Epithelial cell of esophagus (primary cell): Measurements from ENCODE around the gene KCNH5.

ENCODE experiments used
- DNase-seq: peaks from one replicate; pipeline ENCODE4 v3.0.0; 2010; ENCODE audit warnings: low read depth
- H3K4me3 ChIP-seq: 2 replicates; pipeline ENCODE4 v1.5.1; 2011; ENCODE audit warnings: mild to moderate bottlenecking, low read length, control low read depth
- TF ChIP-seq, protein P1 (sequence below): IDR thresholded peaks from 2 replicates; pipeline ENCODE4 v1.5.1; 2011; ENCODE audit warnings: low read depth, mild to moderate bottlenecking, low read length, control low read depth, inconsistent platforms; ENCODE audit not compliant: insufficient read depth; ENCODE audit errors: missing control alignments

KCNH5 gene

DNA sequence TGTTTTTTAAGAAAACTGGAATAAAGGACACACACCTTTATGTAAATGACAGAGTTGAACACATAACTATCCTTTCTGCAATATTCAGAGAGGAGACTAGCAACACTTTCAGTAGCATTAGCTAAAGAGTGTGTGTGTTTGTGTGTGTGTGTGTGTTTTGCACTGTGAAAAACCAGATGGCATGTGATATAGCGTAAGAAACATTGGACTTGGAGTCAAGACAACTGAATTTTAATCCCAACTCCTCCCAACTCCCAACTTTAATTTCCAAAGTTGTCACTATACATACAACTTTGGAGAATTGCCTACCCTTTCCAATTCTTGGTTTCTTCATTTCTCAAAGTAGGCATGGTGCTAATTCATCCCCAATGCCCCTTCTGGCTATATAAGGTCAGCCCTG is 347.8 kb downstream of the KCNH5 start:
- TF ChIP-seq, protein P1, sequence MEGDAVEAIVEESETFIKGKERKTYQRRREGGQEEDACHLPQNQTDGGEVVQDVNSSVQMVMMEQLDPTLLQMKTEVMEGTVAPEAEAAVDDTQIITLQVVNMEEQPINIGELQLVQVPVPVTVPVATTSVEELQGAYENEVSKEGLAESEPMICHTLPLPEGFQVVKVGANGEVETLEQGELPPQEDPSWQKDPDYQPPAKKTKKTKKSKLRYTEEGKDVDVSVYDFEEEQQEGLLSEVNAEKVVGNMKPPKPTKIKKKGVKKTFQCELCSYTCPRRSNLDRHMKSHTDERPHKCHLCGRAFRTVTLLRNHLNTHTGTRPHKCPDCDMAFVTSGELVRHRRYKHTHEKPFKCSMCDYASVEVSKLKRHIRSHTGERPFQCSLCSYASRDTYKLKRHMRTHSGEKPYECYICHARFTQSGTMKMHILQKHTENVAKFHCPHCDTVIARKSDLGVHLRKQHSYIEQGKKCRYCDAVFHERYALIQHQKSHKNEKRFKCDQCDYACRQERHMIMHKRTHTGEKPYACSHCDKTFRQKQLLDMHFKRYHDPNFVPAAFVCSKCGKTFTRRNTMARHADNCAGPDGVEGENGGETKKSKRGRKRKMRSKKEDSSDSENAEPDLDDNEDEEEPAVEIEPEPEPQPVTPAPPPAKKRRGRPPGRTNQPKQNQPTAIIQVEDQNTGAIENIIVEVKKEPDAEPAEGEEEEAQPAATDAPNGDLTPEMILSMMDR, result no peak
- H3K4me3 ChIP-seq, result no peak overlapping the region
- DNase-seq, result no peak

DNA sequence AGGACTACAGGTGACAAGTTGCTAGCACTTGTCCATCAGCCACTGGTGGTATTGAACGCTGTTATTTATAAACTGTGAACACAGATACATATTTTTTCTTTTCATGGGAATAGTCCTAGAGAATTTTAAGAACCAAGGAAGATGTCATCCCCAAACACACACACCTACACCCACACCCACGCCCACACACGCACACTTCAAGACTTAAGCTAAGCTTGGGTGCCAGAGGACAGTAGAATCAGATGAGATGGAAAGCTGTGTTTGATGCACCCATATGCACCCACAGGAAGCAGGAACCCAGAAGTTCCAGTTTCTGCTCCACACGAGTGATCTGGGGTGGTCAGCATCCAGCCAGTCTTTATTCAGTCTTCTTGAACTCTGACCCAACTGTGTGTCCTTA is 348.3 kb downstream of the KCNH5 start:
- DNase-seq, result no peak
- TF ChIP-seq, protein P1, result no peak
- H3K4me3 ChIP-seq, result no peak overlapping the region

DNA sequence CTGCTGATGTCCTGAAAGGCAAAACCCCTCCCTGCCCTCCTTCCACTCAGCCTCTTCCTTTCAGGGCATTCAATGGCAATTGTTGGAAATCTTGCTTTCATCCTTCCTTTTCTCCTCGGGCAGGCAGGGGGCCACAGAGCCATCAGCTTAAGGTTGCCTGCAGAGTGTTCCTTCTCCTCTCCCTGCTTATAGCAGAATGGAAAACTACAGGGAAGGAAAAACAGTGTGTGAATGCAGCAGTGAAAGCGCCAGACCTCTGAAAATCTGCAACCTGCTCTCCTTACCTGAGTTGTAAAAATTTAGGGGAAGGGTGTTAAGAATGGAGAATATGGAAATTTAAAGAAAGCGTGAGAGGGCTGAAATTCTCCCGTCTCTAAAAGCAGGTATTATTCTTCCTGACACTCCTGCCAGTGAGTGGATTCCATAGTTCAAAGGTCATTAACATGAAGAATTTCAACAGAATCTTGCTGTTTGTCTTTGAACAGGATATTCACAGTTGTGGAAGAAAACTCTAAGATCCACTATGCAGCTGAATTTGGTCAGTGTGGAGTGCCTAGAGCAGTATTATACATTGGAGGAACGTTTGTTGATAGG is 348.8 kb downstream of the KCNH5 start:
- no peak for DNase-seq
- TF ChIP-seq, protein P1, result no peak
- no peak overlapping the region for H3K4me3 ChIP-seq

DNA sequence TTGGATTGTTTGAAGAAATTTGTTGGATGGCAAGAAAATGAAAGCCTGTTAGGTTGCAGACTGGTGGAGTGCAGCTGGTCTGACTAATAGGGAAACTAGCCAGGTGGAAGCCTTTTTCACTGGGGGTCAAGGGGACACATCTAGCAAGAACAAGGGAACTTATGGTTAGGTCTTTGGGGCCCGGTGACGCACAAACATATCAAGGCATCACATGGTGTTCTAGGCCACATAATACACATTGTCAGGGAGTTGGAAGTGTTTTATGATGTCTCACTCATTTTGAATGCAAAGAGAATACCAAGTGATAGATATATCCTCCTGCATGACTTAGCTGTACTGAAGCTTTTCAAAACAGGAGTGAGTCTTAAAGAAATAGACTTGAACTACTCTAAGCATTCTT is 351.2 kb downstream of the KCNH5 start:
- peak; percentile 85 for DNase-seq
- H3K4me3 ChIP-seq, result no peak overlapping the region
- TF ChIP-seq, protein P1, result no peak

DNA sequence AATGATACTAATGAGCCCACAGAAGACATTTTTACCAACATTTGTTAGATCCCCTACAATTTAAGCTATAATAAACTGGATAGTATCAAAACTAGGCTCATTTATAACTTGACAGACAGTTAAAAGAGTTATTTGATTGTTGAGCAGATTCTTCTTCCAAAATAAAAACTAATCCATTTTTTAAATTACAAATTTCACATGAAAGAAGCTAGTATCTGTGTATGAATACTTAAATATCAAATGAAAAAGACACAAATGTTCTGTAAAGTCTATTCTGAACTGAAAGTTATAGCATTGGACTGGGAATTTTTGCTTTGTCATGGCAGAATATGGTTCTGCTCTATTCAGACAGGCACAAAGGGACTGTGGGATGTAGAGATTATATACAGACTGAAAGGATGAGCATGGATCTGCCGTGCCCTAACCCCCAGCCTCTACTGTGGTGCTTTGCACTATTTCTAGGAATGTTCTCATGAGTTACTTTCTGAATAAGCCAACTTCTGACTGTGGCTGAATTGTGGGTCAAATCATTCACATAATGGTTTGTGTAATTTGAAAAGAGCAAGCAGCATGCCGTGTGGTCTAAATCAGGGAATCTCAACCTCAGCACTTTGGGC is 352.7 kb downstream of the KCNH5 start:
- TF ChIP-seq, protein P1, result no peak
- no peak overlapping the region for H3K4me3 ChIP-seq
- peak; percentile 6 for DNase-seq

DNA sequence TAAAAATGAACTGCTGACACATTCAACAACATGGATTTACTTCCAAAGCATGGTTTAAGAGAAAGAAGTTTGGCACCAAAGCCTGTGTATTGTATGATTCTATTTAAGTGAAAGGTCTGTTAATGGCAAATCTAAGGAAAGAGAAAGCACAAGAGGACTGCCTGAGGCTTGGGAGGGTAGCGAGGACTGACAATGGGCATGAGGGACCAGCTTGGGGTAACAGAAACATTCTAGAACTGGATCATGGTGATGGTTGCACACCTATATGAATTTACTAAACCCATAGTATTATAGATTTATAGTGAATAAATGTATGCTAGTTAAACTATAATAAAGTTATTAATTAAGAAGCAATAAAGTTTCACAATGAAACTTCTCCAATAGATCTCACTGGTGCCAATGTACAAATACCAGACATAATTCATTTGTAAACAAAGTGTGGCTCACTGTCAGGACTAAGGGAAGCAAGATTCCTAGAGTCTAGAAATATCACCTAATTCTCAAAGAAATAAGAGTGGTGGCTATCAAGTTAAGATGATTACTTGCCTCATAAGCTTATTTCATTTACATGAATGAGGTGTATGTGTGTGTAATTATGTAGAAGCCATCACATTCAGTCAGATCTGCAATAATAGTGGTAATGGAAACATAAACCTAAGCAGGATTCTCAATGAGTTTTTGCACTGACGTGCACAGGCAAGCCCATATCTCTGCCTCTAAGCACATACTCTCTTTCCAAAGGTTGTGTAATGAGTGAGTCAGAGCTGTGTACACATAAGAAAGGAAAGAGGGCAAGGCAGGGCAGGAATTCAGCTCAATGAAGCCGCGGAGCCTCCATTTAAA is 353.4 kb downstream of the KCNH5 start:
- peak; percentile 99 for DNase-seq
- H3K4me3 ChIP-seq, result peak overlapping the region; percentile 9
- TF ChIP-seq, protein P1, result no peak
